Smooth muscle cell (in vitro differentiated cells): Measurements from ENCODE around the gene ATF4. TPM values are rescaled to one million over a fixed set of nuclear protein-coding genes. Genes with fewer than 3 reads are reported as not detected.

Source experiments
- DNase-seq: peaks from one replicate; lab custom pipeline; 2025; ENCODE audit not compliant: unreplicated experiment; lab: John Stamatoyannopoulos, UW
- H2AFZ ChIP-seq: fragments of 200-600 bp; sonication (generic); 2 replicates; pipeline ENCODE4 v1.6.0; 2016; ENCODE audit warnings: antibody characterized with exemption, low read depth, mild to moderate bottlenecking
- H3F3A ChIP-seq: fragments of 200-600 bp; sonication (generic); 2 replicates; pipeline ENCODE4 v1.6.0; 2017; ENCODE audit warnings: antibody characterized with exemption, low read depth
- H3K27ac ChIP-seq: fragments of 200-600 bp; sonication (generic); 2 replicates; pipeline ENCODE4 v1.5.1; 2016; ENCODE audit warnings: low read depth, mild to moderate bottlenecking
- H3K27me3 ChIP-seq: fragments of 200-600 bp; sonication (generic); 2 replicates; pipeline ENCODE4 v1.6.1; 2016; ENCODE audit warnings: low read depth, mild to moderate bottlenecking
- H3K36me3 ChIP-seq: fragments of 200-600 bp; sonication (generic); 2 replicates; pipeline ENCODE4 v1.5.1; 2016; ENCODE audit warnings: low read depth
- H3K4me1 ChIP-seq: fragments of 200-600 bp; sonication (generic); 2 replicates; pipeline ENCODE4 v1.5.1; 2016; ENCODE audit warnings: low read depth
- H3K4me2 ChIP-seq: fragments of 200-600 bp; sonication (generic); 2 replicates; pipeline ENCODE4 v1.6.0; 2016; ENCODE audit warnings: mild to moderate bottlenecking
- H3K4me3 ChIP-seq: fragments of 200-600 bp; sonication (generic); 2 replicates; pipeline ENCODE4 v1.5.1; 2016; ENCODE audit warnings: mild to moderate bottlenecking
- H3K79me2 ChIP-seq: fragments of 200-600 bp; sonication (generic); 2 replicates; pipeline ENCODE4 v1.6.0; 2016; ENCODE audit warnings: low read depth, mild to moderate bottlenecking
- H3K9ac ChIP-seq: fragments of 200-600 bp; sonication (generic); 2 replicates; pipeline ENCODE4 v1.6.0; 2016; ENCODE audit warnings: low read depth
- H3K9me3 ChIP-seq: fragments of 200-600 bp; sonication (generic); replicated peaks from 2 replicates; pipeline ENCODE4 v1.5.1; 2016; ENCODE audit warnings: low read depth
- H4K20me1 ChIP-seq: fragments of 200-600 bp; sonication (generic); 2 replicates; pipeline ENCODE4 v1.6.0; 2016; ENCODE audit warnings: low read depth
- WGBS: methylation state at CpG from one replicate; pipeline ENCODE4 v1.1.7; 2016; ENCODE audit warnings: low lambda C conversion rate; 5-methylcytosine and 5-hydroxymethylcytosine counted together
- polyA plus RNA-seq: library from polyadenylated mRNA; unstranded; fragments of >200 nt; fragmentation: Nextera tagmentation; extraction: Ambion mirVana; gene quantifications from 2 replicates; pipeline ENCODE4 v1.2.1, GENCODE V29; 2016
- total RNA-seq: library from RNA; depleted of rRNA; stranded (reverse); fragments of >200 nt; gene quantifications from 2 replicates; pipeline ENCODE4 v1.2.3, GENCODE V29; 2014
- TF ChIP-seq, protein P1 (sequence below): fragments of 200-600 bp; sonication (generic); IDR thresholded peaks from 2 replicates; pipeline ENCODE4 v1.5.1; 2017; ENCODE audit warnings: borderline replicate concordance, mild to moderate bottlenecking, antibody characterized with exemption; ENCODE audit not compliant: insufficient read depth, poor library complexity, severe bottlenecking

ATF4 gene
- total and polyA plus RNA-seq, 2 experiments from 2014 or later: 288 to 421 TPM

- TF ChIP-seq, protein P1, sequence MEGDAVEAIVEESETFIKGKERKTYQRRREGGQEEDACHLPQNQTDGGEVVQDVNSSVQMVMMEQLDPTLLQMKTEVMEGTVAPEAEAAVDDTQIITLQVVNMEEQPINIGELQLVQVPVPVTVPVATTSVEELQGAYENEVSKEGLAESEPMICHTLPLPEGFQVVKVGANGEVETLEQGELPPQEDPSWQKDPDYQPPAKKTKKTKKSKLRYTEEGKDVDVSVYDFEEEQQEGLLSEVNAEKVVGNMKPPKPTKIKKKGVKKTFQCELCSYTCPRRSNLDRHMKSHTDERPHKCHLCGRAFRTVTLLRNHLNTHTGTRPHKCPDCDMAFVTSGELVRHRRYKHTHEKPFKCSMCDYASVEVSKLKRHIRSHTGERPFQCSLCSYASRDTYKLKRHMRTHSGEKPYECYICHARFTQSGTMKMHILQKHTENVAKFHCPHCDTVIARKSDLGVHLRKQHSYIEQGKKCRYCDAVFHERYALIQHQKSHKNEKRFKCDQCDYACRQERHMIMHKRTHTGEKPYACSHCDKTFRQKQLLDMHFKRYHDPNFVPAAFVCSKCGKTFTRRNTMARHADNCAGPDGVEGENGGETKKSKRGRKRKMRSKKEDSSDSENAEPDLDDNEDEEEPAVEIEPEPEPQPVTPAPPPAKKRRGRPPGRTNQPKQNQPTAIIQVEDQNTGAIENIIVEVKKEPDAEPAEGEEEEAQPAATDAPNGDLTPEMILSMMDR: peak; percentile 15
- no peaks in the 10 kb centered on the region for H3K27me3 ChIP-seq
- H3F3A ChIP-seq: peaks cover 10% of the 10 kb centered on the region
- H3K9me3 ChIP-seq: no peaks in the 10 kb centered on the region
- H3K9ac ChIP-seq: no peak overlapping the region
- no peak overlapping the region for H3K4me3 ChIP-seq
- H3K27ac ChIP-seq: no peak overlapping the region
- no peaks in the 10 kb centered on the region for H3K36me3 ChIP-seq
- H3K4me1 ChIP-seq: peaks cover 11% of the 10 kb centered on the region
- no peak for DNase-seq
- peaks cover 44% of the 10 kb centered on the region for H4K20me1 ChIP-seq
- H3K4me2 ChIP-seq: no peak overlapping the region
- H2AFZ ChIP-seq: no peak overlapping the region
- WGBS: 69% methylated on average over 9 of the region's 9 CpGs
- peaks cover 24% of the 10 kb centered on the region for H3K79me2 ChIP-seq
Measured at GRCh38 chr22:39530692-39531331, 10.4 kb downstream of the ATF4 start.

DNA sequence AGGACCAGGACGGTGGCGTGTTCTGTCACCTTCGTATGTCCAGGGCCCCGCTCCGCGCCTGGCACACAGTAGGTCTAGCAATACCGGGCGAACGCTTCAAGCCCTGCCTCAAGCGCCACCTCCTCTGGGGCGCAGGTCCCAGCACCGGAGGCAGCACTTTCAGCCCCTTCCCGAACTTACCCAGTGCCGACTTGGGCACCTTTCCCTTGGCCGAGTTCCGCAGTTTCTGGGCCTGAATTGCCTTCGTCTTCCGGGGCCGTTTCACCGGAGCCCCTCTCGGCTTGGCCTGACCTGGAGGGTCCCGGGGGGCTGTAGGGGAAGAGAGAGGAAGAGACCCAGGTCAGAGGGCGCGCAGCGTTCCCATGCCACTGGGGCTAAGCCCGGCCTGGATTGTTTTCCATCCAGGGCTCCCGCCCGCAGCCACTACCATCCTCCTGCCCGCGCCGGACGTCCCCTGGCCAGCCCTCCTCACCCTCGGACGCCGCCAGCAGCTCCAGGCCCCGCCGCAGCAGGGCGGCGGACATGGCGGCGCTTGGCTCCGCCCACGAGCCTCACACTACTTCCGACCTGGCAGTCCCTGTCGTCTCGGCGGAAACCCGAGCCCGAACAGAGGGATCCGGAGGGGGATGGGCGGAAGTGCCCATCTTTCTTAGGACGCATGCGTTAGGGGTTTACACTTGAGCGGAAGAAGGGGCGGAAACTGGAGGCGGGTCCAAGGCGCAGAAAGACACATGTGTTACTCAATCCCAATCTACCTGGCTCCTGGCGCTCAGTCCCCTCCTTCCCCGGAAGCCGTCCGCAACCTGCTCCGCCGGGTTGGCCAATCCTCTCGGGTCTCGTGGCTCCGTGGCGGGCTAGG, 12.1 kb downstream of the ATF4 start, which contains the start of gene RPS19BP1:
RPS19BP1 (minus strand) TSS at position 534 of the 859 bp plus-strand sequence; CDS start at position 524, 10 bp downstream.
- no peaks in the 10 kb centered on the region for H3K36me3 ChIP-seq
- peaks cover 24% of the 10 kb centered on the region for H3K79me2 ChIP-seq
- DNase-seq: peak; percentile 89
- H3K4me1 ChIP-seq: peaks cover 11% of the 10 kb centered on the region
- peak within 1 kb of the TSS; percentile 85 for H3K9ac ChIP-seq
- TF ChIP-seq, protein P1: no peak
- peak within 1 kb of the TSS; percentile 86 for H3K4me2 ChIP-seq
- peaks cover 28% of the 10 kb centered on the region for H4K20me1 ChIP-seq
- peak within 1 kb of the TSS; percentile 82 for H3K4me3 ChIP-seq
- no peaks in the 10 kb centered on the region for H3K9me3 ChIP-seq
- H3F3A ChIP-seq: peaks cover 10% of the 10 kb centered on the region
- peak within 1 kb of the TSS; percentile 57 for H3K27ac ChIP-seq
- under 1% methylated on average over 67 of the region's 67 CpGs for WGBS
- no peaks in the 10 kb centered on the region for H3K27me3 ChIP-seq
- H2AFZ ChIP-seq: peak within 1 kb of the TSS; percentile 53

GRCh38 chr22:39534092-39534506, 13.7 kb downstream of the ATF4 start:
- Histone ChIP-seq H3K4me3 (no peak overlapping the region), H3K9me3 (no peaks in the 10 kb centered on the region), H3K79me2 (peaks cover 21% of the 10 kb centered on the region), H3K27me3 (no peaks in the 10 kb centered on the region), H3K4me2 (no peak overlapping the region), H3K4me1 (peaks cover 11% of the 10 kb centered on the region), H3F3A (peaks cover 10% of the 10 kb centered on the region), H2AFZ (peak overlapping the region; percentile 38), H3K36me3 (no peaks in the 10 kb centered on the region), H4K20me1 (peaks cover 12% of the 10 kb centered on the region), H3K9ac (no peak overlapping the region), H3K27ac (no peak overlapping the region)
- no peak for DNase-seq
- 86% methylated on average over 12 of the region's 12 CpGs for WGBS
- TF ChIP-seq, protein P1: no peak
